Measurements from ENCODE around the gene KCTD6. TPM values are rescaled to one million over a fixed set of nuclear protein-coding genes. Genes with fewer than 3 reads are reported as not detected.
"Not testable (repeated sequence)": the region's sequence is repeated elsewhere in the genome, so short reads cannot be mapped to it uniquely, and the experiment has no call there.

The KCTD6 gene
- total RNA-seq, 4 donors from 2014 or later = 4.3 to 8.3 (median 5.8) TPM

GRCh38 chr3:58522759-58523425 lies 31.0 kb downstream of the KCTD6 start:
- TF ChIP-seq POLR2A (IDR thresholded peaks at IDR 0.05) (no peak), CTCF (IDR thresholded peaks at IDR 0.05 in 4 of 5, conservative IDR thresholded peaks at IDR 0.05 in 1 of 5) (no peak)
- H3K36me3 ChIP-seq = peaks cover 0 to 16% of the 10 kb centered on the region in 2 donors

GRCh38 chr3:58524326-58524888 lies 32.5 kb downstream of the KCTD6 start:
- no peak for TF ChIP-seq POLR2A (IDR thresholded peaks at IDR 0.05)
- no peak for TF ChIP-seq CTCF (IDR thresholded peaks at IDR 0.05 in 4 of 5, conservative IDR thresholded peaks at IDR 0.05 in 1 of 5)

More at GRCh38 chr3:58522759-58523425, 31.0 kb downstream of the KCTD6 start:
- Histone ChIP-seq H3K9me3 (no peaks in the 10 kb centered on the region), H3K4me1 (no peaks in the 10 kb centered on the region), H3K4me3 (no peak overlapping the region), H3K27ac (no peak overlapping the region), H3K27me3 (no peaks in the 10 kb centered on the region)
- intact Hi-C loops (cut with DNase I; ENCODE audit: low total_unique reads) = no loop called here
- no peak for DNase-seq
- in situ Hi-C loops (cut with MboI; ENCODE audit: low sequenced_read_pairs in 4 of 4) = no loop called here
- no peak for ATAC-seq

GRCh38 chr3:58526515-58526957 lies 34.6 kb downstream of the KCTD6 start:
- Histone ChIP-seq H3K4me1 (no peaks in the 10 kb centered on the region), H3K9me3 (no peaks in the 10 kb centered on the region), H3K4me3 (no peak overlapping the region), H3K36me3 (peaks cover 0 to 18% of the 10 kb centered on the region in 2 donors), H3K27me3 (no peaks in the 10 kb centered on the region), H3K27ac (no peak overlapping the region)
- intact Hi-C loops (cut with DNase I; ENCODE audit: low total_unique reads) = no loop called here
- DNase-seq (no peak), ATAC-seq (no peak)
- in situ Hi-C loops (cut with MboI; ENCODE audit: low sequenced_read_pairs in 4 of 4) = loop anchor here in 1 of 4 donors (25.0 kb wide), 1 partner anchor 339 kb away; no protein-coding TSS in a partner anchor
- TF ChIP-seq POLR2A (IDR thresholded peaks at IDR 0.05) (no peak), CTCF (IDR thresholded peaks at IDR 0.05 in 4 of 5, conservative IDR thresholded peaks at IDR 0.05 in 1 of 5) (no peak)

More at GRCh38 chr3:58524326-58524888, 32.5 kb downstream of the KCTD6 start:
- Histone ChIP-seq H3K27ac (no peak overlapping the region), H3K4me1 (no peaks in the 10 kb centered on the region), H3K9me3 (no peaks in the 10 kb centered on the region), H3K36me3 (peaks cover 0 to 14% of the 10 kb centered on the region in 2 donors), H3K27me3 (no peaks in the 10 kb centered on the region), H3K4me3 (no peak overlapping the region)
- intact Hi-C loops (cut with DNase I; ENCODE audit: low total_unique reads) = no loop called here
- DNase-seq (no peak), ATAC-seq (no peak)
- in situ Hi-C loops (cut with MboI; ENCODE audit: low sequenced_read_pairs in 4 of 4) = no loop called here

- H3K27me3 ChIP-seq; H3K4me1 ChIP-seq; intact Hi-C loops (cut with DNase I; ENCODE audit: low total_unique reads); H3K9me3 ChIP-seq; ATAC-seq; DNase-seq; H3K27ac ChIP-seq; H3K4me3 ChIP-seq: not testable (repeated sequence)
- in situ Hi-C loops (cut with MboI; ENCODE audit: low sequenced_read_pairs in 4 of 4) = loop anchor here in 1 of 4 donors (25.0 kb wide), 1 partner anchor 340 kb away; no protein-coding TSS in a partner anchor
- H3K36me3 ChIP-seq = peaks cover 0 to 18% of the 10 kb centered on the region in 2 donors
Measured at GRCh38 chr3:58527440-58527839, 35.5 kb downstream of the KCTD6 start.

- no peak overlapping the region for H3K27ac ChIP-seq
- intact Hi-C loops (cut with DNase I; ENCODE audit: low total_unique reads) = no loop called here
- H3K4me1 ChIP-seq = no peaks in the 10 kb centered on the region
- H3K4me3 ChIP-seq = no peak overlapping the region
- in situ Hi-C loops (cut with MboI; ENCODE audit: low sequenced_read_pairs in 4 of 4) = loop anchor here in 1 of 4 donors (25.0 kb wide), 1 partner anchor 341 kb away; no protein-coding TSS in a partner anchor
- H3K9me3 ChIP-seq = no peaks in the 10 kb centered on the region
- TF ChIP-seq POLR2A (IDR thresholded peaks at IDR 0.05) (no peak), CTCF (IDR thresholded peaks at IDR 0.05 in 4 of 5, conservative IDR thresholded peaks at IDR 0.05 in 1 of 5) (no peak)
- no peak for ATAC-seq
- no peaks in the 10 kb centered on the region for H3K27me3 ChIP-seq
- no peak for DNase-seq
- peaks cover 0 to 17% of the 10 kb centered on the region in 2 donors for H3K36me3 ChIP-seq
Measured at GRCh38 chr3:58528629-58529028, 36.7 kb downstream of the KCTD6 start.
